Esophagus squamous epithelium (tissue), 5 donors: Measurements from ENCODE around the gene MUC20. TPM values are rescaled to one million over a fixed set of nuclear protein-coding genes. Genes with fewer than 3 reads are reported as not detected.

Experiments used
- DNase-seq: peaks from one replicate; lab custom pipeline; 2025; lab: John Stamatoyannopoulos, UW
- H3K27ac ChIP-seq, 4 donors: fragments of 200-600 bp; sonication (generic); one replicate each; pipeline ENCODE4 v1.5.1; 2016 to 2019; ENCODE audit warnings: mild to moderate bottlenecking in 1 of 4
- H3K27me3 ChIP-seq, 4 donors: fragments of 200-600 bp; sonication (generic); 1 replicate in 3 of 4; 2 replicates in 1 of 4; pipeline versions ENCODE4 v1.5.1 to v1.6.0; 2017 to 2021; ENCODE audit warnings: antibody characterized with exemption in 1 of 4
- H3K36me3 ChIP-seq, 3 donors: fragments of 200-600 bp; sonication (generic); one replicate each; pipeline ENCODE4 v1.5.1; 2016 to 2019
- H3K4me1 ChIP-seq, 3 donors: fragments of 200-600 bp; sonication (generic); one replicate each; pipeline ENCODE4 v1.5.1; 2017 to 2019
- H3K4me3 ChIP-seq, 4 donors: fragments of 200-600 bp; sonication (generic); 1 replicate in 3 of 4; 2 replicates in 1 of 4; pipeline ENCODE4 v1.5.1; 2016 to 2019; ENCODE audit warnings: mild to moderate bottlenecking in 2 of 4, moderate library complexity in 1 of 4
- H3K9me3 ChIP-seq, 3 donors: fragments of 200-600 bp; sonication (generic); one replicate each; pipeline ENCODE4 v1.5.1; 2016 to 2019
- CTCF ChIP-seq, 6 experiments: fragments of 450-650 bp in 4 of 6; fragments of 200-600 bp in 2 of 6; sonication (generic) in 2 of 6; IDR thresholded peaks; one replicate each; pipeline ENCODE4 v1.5.1; 2016 to 2019; ENCODE audit warnings: antibody characterized with exemption in 6 of 6, mild to moderate bottlenecking in 4 of 6, moderate library complexity in 4 of 6
- POLR2A ChIP-seq, 4 donors: fragments of 450-650 bp; IDR thresholded peaks; one replicate each; pipeline ENCODE4 v1.6.1; 2017; ENCODE audit warnings: antibody characterized with exemption in 4 of 4, mild to moderate bottlenecking in 4 of 4, moderate library complexity in 3 of 4
- WGBS, 2 donors: methylation state at CpG; one replicate each; pipeline ENCODE4 v1.1.5; 2018; 5-methylcytosine and 5-hydroxymethylcytosine counted together
- intact Hi-C: fragments of 100-400 bp; cut with DNase I; formaldehyde crosslinking; loops from one replicate; pipeline ENCODE4 v1.15.0; 2022
- total RNA-seq, 4 donors: library from RNA; depleted of rRNA; stranded (reverse); fragments of >200 nt; gene quantifications; one replicate each; pipeline ENCODE4 v1.1.0, GENCODE V29; 2016
- donor health status: DM: yes; HTN: yes; CAD: no.

Gene MUC20
- total RNA-seq, 4 donors from 2014 or later, result 14.1 to 64.1 (median 25.7) TPM

GRCh38 chr3:195754906-195755305, 34.1 kb downstream of the MUC20 start:
- Histone ChIP-seq H3K27ac (no peak overlapping the region), H3K36me3 (no peaks in the 10 kb centered on the region), H3K9me3 (no peaks in the 10 kb centered on the region), H3K27me3 (peaks cover 0 to 63% (median 0%) of the 10 kb centered on the region in 4 donors), H3K4me3 (no peak overlapping the region), H3K4me1 (peaks cover 0 to 9% (median 7%) of the 10 kb centered on the region in 3 donors)
- WGBS, 2 donors, result 82 to 86% methylated on average over 7 of the region's 7 CpGs
- TF ChIP-seq CTCF (IDR thresholded peaks at IDR 0.05), result no peak
- no peak for TF ChIP-seq POLR2A (IDR thresholded peaks at IDR 0.05)
- intact Hi-C loops, result no loop called here
- DNase-seq, result no peak

GRCh38 chr3:195755391-195755790, 34.6 kb downstream of the MUC20 start:
- no peak for DNase-seq
- intact Hi-C loops, result no loop called here
- no peak for TF ChIP-seq CTCF (IDR thresholded peaks at IDR 0.05)
- no peak for TF ChIP-seq POLR2A (IDR thresholded peaks at IDR 0.05)
- Histone ChIP-seq H3K27ac (no peak overlapping the region), H3K9me3 (no peaks in the 10 kb centered on the region), H3K36me3 (no peaks in the 10 kb centered on the region), H3K27me3 (peaks cover 0 to 66% (median 0%) of the 10 kb centered on the region in 4 donors), H3K4me1 (peaks cover 0 to 9% (median 7%) of the 10 kb centered on the region in 3 donors), H3K4me3 (no peak overlapping the region)
- whole genome bisulfite sequencing, 2 donors, result 94 to 100% methylated on average over 7 of the region's 7 CpGs

DNA sequence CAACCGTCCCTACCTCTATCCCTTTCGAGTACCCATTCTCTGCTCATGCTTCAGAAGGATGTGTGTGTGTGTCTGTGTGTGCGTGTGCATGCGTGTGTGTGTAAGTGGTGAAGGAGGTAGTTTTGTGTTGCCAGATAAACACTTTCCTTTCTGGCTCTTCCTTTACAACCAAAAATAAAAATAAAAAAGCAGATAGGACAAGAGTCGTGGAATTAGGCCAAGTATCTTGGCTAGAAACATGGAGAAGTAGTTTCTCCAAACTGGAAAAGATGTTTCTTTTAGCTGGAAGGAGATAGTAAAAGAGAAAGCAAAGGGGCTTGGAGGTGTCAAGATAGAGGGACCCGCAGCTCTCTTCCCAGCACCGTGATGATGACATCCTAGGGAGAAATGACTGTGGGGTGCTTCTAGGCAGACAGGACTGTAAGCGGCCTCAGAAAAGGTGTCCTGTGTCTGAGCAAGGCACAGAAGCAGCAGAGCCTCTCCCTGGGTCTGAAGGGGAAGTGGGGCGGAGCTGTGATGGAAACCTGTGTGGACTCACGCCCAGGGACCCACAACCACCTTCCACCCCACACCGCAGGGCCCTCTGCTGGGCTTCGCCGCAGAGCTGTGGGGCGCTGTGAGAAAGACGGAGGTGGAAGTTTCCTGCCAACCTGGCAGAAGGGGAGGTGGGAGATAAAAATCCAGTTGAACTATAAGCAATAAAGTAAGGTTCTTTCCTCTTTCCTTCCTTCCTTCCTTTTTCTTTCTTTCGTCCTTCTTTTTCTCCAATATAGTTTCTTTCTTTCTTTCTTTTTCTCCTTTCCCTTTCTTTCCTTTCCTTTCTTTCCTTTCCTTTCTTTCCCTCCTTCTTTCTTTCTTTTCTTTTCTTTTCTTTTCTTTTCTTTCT, 35.3 kb downstream of the MUC20 start:
- WGBS, 2 donors, result 72% methylated on average over 15 to 16 of the region's 16 CpGs

GRCh38 chr3:195757438-195757770, 36.6 kb downstream of the MUC20 start:
- Histone ChIP-seq H3K27ac (no peak overlapping the region), H3K4me1 (peaks cover 0 to 17% (median 15%) of the 10 kb centered on the region in 3 donors), H3K9me3 (no peaks in the 10 kb centered on the region), H3K27me3 (peaks cover 0 to 75% (median 3%) of the 10 kb centered on the region in 4 donors), H3K36me3 (no peaks in the 10 kb centered on the region), H3K4me3 (no peak overlapping the region)
- 38% methylated on average over 3 of the region's 8 CpGs; no CpG with 5 or more reads in 1 of the 2 donors for WGBS, 2 donors
- intact Hi-C loops, result no loop called here
- DNase-seq, result no peak
- no peak for TF ChIP-seq CTCF (IDR thresholded peaks at IDR 0.05)
- no peak for TF ChIP-seq POLR2A (IDR thresholded peaks at IDR 0.05)

More for the DNA sequence above, 35.3 kb downstream of the MUC20 start:
- no peak for DNase-seq
- Histone ChIP-seq H3K36me3 (no peaks in the 10 kb centered on the region), H3K27me3 (peaks cover 0 to 70% (median 0%) of the 10 kb centered on the region in 4 donors), H3K27ac (no peak overlapping the region), H3K9me3 (no peaks in the 10 kb centered on the region), H3K4me1 (peaks cover 0 to 9% (median 7%) of the 10 kb centered on the region in 3 donors), H3K4me3 (no peak overlapping the region)
- TF ChIP-seq POLR2A (IDR thresholded peaks at IDR 0.05) (no peak), CTCF (IDR thresholded peaks at IDR 0.05) (no peak)
- intact Hi-C loops, result no loop called here

DNA sequence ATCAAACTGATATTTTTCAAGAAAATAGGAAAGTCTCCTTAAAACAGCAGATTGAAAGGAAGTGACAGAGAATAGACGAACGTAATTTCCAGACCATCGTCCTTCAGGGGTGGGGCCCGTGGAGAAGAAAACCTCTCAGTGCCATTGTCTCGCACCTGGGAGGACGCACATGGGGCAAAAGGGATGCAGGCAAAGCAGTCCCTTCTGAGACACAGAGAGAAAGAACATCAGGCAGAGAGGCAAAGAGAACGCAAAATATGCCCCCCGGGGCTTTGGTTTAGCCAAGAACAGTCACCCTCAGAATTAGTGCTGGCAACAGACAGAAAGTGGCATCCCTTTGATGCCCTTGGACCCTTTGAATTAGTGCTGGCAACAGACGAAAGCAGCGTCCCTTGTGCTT, 37.0 kb downstream of the MUC20 start:
- TF ChIP-seq CTCF (IDR thresholded peaks at IDR 0.05) (no peak), POLR2A (IDR thresholded peaks at IDR 0.05) (no peak)
- Histone ChIP-seq H3K9me3 (no peaks in the 10 kb centered on the region), H3K4me3 (no peak overlapping the region), H3K27ac (no peak overlapping the region), H3K36me3 (no peaks in the 10 kb centered on the region), H3K27me3 (peaks cover 0 to 76% (median 3%) of the 10 kb centered on the region in 4 donors), H3K4me1 (peaks cover 0 to 17% (median 15%) of the 10 kb centered on the region in 3 donors)
- DNase-seq, result no peak
- 49 to 65% methylated on average over 10 of the region's 10 CpGs for WGBS, 2 donors
- intact Hi-C loops, result no loop called here
